Adrenal gland (tissue), 12 donors: ENCODE measurements around the gene ZCCHC7. TPM values are rescaled to one million over a fixed set of nuclear protein-coding genes. Genes with fewer than 3 reads are reported as not detected.
"Not testable (repeated sequence)": the region's sequence is repeated elsewhere in the genome, so short reads cannot be mapped to it uniquely, and the experiment has no call there.

Experiments used
- DNase-seq, 7 donors: peaks; one replicate each; pipeline ENCODE4 v3.0.0-alpha.2; 2019 to 2020
- H3K27ac ChIP-seq, 5 donors: fragments of 200-600 bp; sonication (generic) in 4 of 5; 1 replicate in 3 of 5; 2 replicates in 2 of 5; pipeline versions ENCODE4 v1.5.1 to v1.8.0; 2016 to 2020; ENCODE audit warnings: mild to moderate bottlenecking in 1 of 5
- H3K27me3 ChIP-seq: fragments of 200-600 bp; 2 replicates; pipeline ENCODE4 v1.8.0; 2021
- H3K36me3 ChIP-seq, 2 donors: fragments of 200-600 bp; replicated peaks in 1 of 2; 1 replicate in 1 of 2; 2 replicates in 1 of 2; pipeline versions ENCODE4 v1.5.1 to v1.8.0; 2018 to 2022
- H3K4me1 ChIP-seq, 2 donors: fragments of 200-600 bp; replicated peaks in 1 of 2; 1 replicate in 1 of 2; 2 replicates in 1 of 2; pipeline versions ENCODE4 v1.5.1 to v1.8.0; 2018 to 2021
- H3K4me3 ChIP-seq, 4 donors: fragments of 200-600 bp; sonication (generic) in 3 of 4; one replicate each; pipeline ENCODE4 v1.5.1; 2016 to 2018
- H3K9me3 ChIP-seq, 3 donors: fragments of 200-600 bp; sonication (generic) in 1 of 3; replicated peaks in 1 of 3; 1 replicate in 2 of 3; 2 replicates in 1 of 3; pipeline versions ENCODE4 v1.5.1 to v1.8.0; 2016 to 2021
- POLR2A ChIP-seq, 2 donors: fragments of 450-650 bp; IDR thresholded peaks; one replicate each; pipeline ENCODE4 v1.6.1; 2017; ENCODE audit warnings: antibody characterized with exemption in 2 of 2, mild to moderate bottlenecking in 2 of 2, moderate library complexity in 1 of 2
- WGBS, 4 donors: extraction: QIAGEN DNeasy Blood & Tissue Kit in 2 of 4; methylation state at CpG; one replicate each; pipeline versions ENCODE4 v1.1.5 to v1.1.7; 2013 to 2017; 5-methylcytosine and 5-hydroxymethylcytosine counted together
- intact Hi-C, 2 donors: fragments of 100-400 bp; cut with DNase I; formaldehyde crosslinking; loops; one replicate each; pipeline versions ENCODE4 v1.14.1 to v1.15.0; 2022 to 2023
- polyA plus RNA-seq, 3 donors: library from polyadenylated mRNA; stranded (reverse); fragments of 200-250 nt in 2 of 3; fragments of 350-450 nt in 1 of 3; fragmentation: Illumina TruSeq in 1 of 3; extraction: RNeasy Lipid Tissue Mini Kit (QIAGEN cat#74804) in 1 of 3; gene quantifications; one replicate each; pipeline ENCODE4 v1.2.3, GENCODE V29; 2013 to 2014
- total RNA-seq, 9 donors: library from RNA; depleted of rRNA in 4 of 9; stranded (reverse); fragments of >200 nt in 4 of 9; fragments of 120-200 nt in 1 of 9; fragmentation: NEBNext Ultra II Directional in 1 of 9; extraction: Animal tissue kit (Norgen Biotek cat#: 25700) in 1 of 9; gene quantifications; one replicate each; pipeline versions ENCODE4 v1.1.0 to v1.2.4, GENCODE V29; 2013 to 2023
- TF ChIP-seq, protein P1 (sequence below), 6 experiments: fragments of 450-650 bp in 4 of 6; fragments of 200-600 bp in 2 of 6; sonication (generic) in 1 of 6; IDR thresholded peaks; 1 replicate in 5 of 6; 2 replicates in 1 of 6; pipeline versions ENCODE4 v1.5.1 to v1.8.0; 2016 to 2021; ENCODE audit warnings: antibody characterized with exemption in 6 of 6, mild to moderate bottlenecking in 2 of 6, moderate library complexity in 1 of 6
- donor health status: healthy with polysubstance abuse.
- donor health status: Bipolar disorder and iron deficiency.
- donor health status: DM: yes; HTN: yes; CAD: no.
- donor health status: DM: no; HTN: no; CAD: no.
- donor health status: DM: no; HTN: no; CAD: no.
- donor health status: DM: yes; HTN: yes; CAD: no.

Gene ZCCHC7
- total and polyA plus RNA-seq, 12 donors, result 6.0 to 21.3 (median 18.8) TPM

DNA sequence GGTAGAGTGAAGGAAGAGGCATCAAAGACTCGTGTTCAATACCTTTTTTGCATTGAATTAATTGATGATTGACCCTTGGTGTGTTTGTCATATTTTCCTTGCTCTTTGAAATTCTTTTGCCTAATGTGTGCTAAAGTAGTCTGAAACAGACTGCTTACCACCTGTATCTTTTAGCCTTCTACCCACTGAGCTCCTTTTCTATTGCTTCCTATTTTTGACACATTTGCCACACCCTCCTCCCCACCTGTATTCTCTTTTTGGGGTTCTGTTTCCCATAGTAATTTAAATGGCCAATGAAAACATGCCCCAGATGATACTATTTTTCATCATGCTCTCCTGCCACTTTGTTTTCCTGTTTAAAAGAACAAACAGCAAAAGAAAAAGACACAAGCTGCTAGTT lies 78.5 kb downstream of the ZCCHC7 start:
- DNase-seq, result no peak
- Histone ChIP-seq H3K4me1 (peaks cover 0 to 20% of the 10 kb centered on the region in 2 donors), H3K36me3 (no peaks in the 10 kb centered on the region), H3K4me3 (no peak overlapping the region), H3K27ac (no peak overlapping the region), H3K27me3 (no peaks in the 10 kb centered on the region), H3K9me3 (no peaks in the 10 kb centered on the region)
- intact Hi-C loops, result no loop called here
- WGBS, 4 donors, result 85 to 93% (median 91%) methylated on average over 1 of the region's 1 CpG
- no peak for TF ChIP-seq POLR2A (IDR thresholded peaks at IDR 0.05)
- TF ChIP-seq, protein P1, sequence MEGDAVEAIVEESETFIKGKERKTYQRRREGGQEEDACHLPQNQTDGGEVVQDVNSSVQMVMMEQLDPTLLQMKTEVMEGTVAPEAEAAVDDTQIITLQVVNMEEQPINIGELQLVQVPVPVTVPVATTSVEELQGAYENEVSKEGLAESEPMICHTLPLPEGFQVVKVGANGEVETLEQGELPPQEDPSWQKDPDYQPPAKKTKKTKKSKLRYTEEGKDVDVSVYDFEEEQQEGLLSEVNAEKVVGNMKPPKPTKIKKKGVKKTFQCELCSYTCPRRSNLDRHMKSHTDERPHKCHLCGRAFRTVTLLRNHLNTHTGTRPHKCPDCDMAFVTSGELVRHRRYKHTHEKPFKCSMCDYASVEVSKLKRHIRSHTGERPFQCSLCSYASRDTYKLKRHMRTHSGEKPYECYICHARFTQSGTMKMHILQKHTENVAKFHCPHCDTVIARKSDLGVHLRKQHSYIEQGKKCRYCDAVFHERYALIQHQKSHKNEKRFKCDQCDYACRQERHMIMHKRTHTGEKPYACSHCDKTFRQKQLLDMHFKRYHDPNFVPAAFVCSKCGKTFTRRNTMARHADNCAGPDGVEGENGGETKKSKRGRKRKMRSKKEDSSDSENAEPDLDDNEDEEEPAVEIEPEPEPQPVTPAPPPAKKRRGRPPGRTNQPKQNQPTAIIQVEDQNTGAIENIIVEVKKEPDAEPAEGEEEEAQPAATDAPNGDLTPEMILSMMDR (IDR thresholded peaks at IDR 0.05), result no peak

DNA sequence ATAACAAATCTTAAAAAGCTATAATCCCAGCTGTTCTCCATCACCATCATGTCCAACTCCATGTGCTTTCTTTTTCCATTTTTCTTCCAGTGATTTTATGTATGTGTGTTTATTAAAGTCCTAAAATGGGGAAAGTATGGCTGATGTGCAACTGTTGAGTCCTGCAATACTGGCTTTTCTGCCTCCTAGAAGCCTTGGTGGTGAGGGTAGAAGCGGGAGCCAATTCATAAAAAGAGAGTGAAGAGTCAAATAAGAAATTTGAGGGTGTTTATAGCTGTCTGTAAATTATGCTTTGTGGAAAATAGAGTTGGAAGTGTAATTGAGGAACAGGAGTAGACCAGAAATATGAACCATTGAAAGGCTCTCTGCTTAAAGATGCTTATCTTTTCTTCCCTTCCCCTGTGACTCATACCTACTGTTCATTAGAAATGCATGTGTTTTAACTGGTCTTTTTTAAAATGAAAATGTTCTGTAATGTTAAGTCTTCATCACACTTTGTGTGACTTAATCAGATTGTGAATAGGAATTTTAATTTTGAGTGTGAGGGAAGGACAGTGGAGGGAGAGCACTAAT lies 80.1 kb downstream of the ZCCHC7 start:
- no peaks in the 10 kb centered on the region for H3K27me3 ChIP-seq
- DNase-seq, result no peak
- H3K4me1 ChIP-seq, result peaks cover 0 to 20% of the 10 kb centered on the region in 2 donors
- TF ChIP-seq POLR2A (IDR thresholded peaks at IDR 0.05), result no peak
- TF ChIP-seq, protein P1 (IDR thresholded peaks at IDR 0.05), result no peak
- no peaks in the 10 kb centered on the region for H3K9me3 ChIP-seq
- intact Hi-C loops, result no loop called here
- H3K36me3 ChIP-seq, result no peaks in the 10 kb centered on the region
- no peak overlapping the region for H3K4me3 ChIP-seq
- H3K27ac ChIP-seq, result no peak overlapping the region
- WGBS, 4 donors, result 97 to 100% (median 98%) methylated on average over 1 of the region's 1 CpG

DNA sequence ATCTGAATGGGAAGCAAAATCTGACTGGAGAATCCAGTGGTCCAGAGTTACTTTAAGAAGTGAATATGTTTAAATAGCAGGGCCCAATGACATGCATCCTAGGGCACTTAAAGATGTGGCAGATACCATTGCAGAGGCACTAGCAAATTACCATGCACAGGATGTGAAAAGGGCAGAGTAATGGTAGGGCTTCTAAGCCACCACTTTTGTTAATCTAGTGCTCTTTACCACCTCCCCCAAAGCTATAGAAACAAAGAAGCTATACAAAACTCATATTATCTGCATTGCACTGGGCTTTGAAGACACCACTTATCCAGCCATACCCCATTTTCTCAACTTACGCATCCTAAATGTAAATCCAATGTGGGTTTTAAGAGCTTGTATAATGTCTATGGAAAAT lies 81.2 kb downstream of the ZCCHC7 start:
- intact Hi-C loops, result no loop called here
- 100% methylated on average over 1 of the region's 1 CpG for WGBS, 4 donors
- TF ChIP-seq POLR2A (IDR thresholded peaks at IDR 0.05), result no peak
- TF ChIP-seq, protein P1 (IDR thresholded peaks at IDR 0.05), result no peak
- Histone ChIP-seq H3K4me3 (no peak overlapping the region), H3K9me3 (no peaks in the 10 kb centered on the region), H3K27ac (no peak overlapping the region), H3K36me3 (no peaks in the 10 kb centered on the region), H3K4me1 (peaks cover 0 to 20% of the 10 kb centered on the region in 2 donors), H3K27me3 (no peaks in the 10 kb centered on the region)
- no peak for DNase-seq

DNA sequence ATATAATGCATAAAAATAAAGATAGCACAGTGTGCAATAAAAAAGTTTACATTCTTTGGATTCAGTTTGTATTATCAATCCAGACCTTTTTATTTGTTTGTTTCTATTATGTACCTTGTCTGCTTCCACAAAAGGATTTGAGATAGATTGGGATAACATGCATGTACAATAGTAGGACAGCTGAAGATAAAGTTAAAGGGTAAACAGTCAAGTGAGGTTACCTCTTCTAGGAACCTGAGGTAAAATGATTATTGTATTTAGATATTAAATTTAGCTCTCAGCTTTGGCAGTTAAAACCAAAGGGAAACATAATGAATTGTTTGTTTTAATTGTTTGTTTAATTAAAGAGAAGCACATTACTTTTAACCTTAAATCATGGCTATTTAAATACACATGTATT lies 81.7 kb downstream of the ZCCHC7 start:
- no peak for DNase-seq
- Histone ChIP-seq H3K27me3 (no peaks in the 10 kb centered on the region), H3K4me1 (peaks cover 0 to 17% of the 10 kb centered on the region in 2 donors), H3K9me3 (no peaks in the 10 kb centered on the region), H3K27ac (no peak overlapping the region), H3K36me3 (no peaks in the 10 kb centered on the region), H3K4me3 (no peak overlapping the region)
- intact Hi-C loops, result no loop called here
- TF ChIP-seq, protein P1 (IDR thresholded peaks at IDR 0.05), result no peak
- TF ChIP-seq POLR2A (IDR thresholded peaks at IDR 0.05), result no peak

DNA sequence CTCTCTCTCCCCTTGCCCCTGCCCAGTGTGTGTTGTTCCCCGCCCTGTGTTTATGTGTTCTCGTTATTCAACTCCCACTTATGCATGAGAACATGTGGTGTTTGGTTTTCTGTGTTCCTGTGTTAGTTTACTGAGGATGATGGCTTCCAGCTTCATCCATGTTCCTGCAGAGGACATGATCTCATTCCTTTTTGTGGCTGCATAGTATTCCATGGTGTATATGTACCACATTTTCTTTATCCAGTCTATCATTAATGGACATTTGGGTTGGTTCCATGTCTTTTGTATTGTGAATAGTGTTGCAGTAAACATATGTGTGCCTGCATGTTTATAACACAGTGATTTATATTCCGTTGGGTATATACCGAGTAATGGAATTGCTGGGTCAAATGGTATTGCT lies 83.1 kb downstream of the ZCCHC7 start:
- DNase-seq, H3K9me3 ChIP-seq, intact Hi-C loops, H3K27me3 ChIP-seq, H3K4me1 ChIP-seq, H3K4me3 ChIP-seq, H3K27ac ChIP-seq, H3K36me3 ChIP-seq: not testable (repeated sequence)
- WGBS, 4 donors, result 98 to 100% (median 100%) methylated on average over 4 of the region's 4 CpGs
